Measurements from ENCODE around the gene ROCK2. TPM values are rescaled to one million over a fixed set of nuclear protein-coding genes. Genes with fewer than 3 reads are reported as not detected.
A peak's percentile ranks its signal among the peaks of the same experiment; 100 is the strongest.
"Not testable (repeated sequence)": the region's sequence is repeated elsewhere in the genome, so short reads cannot be mapped to it uniquely, and the experiment has no call there.

Gene ROCK2
- total and polyA plus RNA-seq, 7 donors: 15.2 to 74.8 (median 43.5) TPM

- intact Hi-C loops (cut with DNase I): no loop called here
- TF ChIP-seq POLR2AphosphoS5 (IDR thresholded peaks at IDR 0.05): no peak
- TF ChIP-seq EP300 (IDR thresholded peaks at IDR 0.05): no peak
- no peak for TF ChIP-seq POLR2A (IDR thresholded peaks at IDR 0.05)
- TF ChIP-seq, protein P1, sequence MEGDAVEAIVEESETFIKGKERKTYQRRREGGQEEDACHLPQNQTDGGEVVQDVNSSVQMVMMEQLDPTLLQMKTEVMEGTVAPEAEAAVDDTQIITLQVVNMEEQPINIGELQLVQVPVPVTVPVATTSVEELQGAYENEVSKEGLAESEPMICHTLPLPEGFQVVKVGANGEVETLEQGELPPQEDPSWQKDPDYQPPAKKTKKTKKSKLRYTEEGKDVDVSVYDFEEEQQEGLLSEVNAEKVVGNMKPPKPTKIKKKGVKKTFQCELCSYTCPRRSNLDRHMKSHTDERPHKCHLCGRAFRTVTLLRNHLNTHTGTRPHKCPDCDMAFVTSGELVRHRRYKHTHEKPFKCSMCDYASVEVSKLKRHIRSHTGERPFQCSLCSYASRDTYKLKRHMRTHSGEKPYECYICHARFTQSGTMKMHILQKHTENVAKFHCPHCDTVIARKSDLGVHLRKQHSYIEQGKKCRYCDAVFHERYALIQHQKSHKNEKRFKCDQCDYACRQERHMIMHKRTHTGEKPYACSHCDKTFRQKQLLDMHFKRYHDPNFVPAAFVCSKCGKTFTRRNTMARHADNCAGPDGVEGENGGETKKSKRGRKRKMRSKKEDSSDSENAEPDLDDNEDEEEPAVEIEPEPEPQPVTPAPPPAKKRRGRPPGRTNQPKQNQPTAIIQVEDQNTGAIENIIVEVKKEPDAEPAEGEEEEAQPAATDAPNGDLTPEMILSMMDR (IDR thresholded peaks at IDR 0.05): no peak
- Histone ChIP-seq H3K4me1 (peaks cover 0 to 38% (median 22%) of the 10 kb centered on the region in 4 donors), H3K27me3 (no peaks in the 10 kb centered on the region), H3K27ac (no peak overlapping the region), H3K9me3 (no peaks in the 10 kb centered on the region), H3K4me3 (no peak overlapping the region), H3K36me3 (no peaks in the 10 kb centered on the region)
- 94 to 95% methylated on average over 1 of the region's 1 CpG for WGBS, 2 donors
- DNase-seq: no peak
Measured at GRCh38 chr2:11332596-11332995, 11.8 kb downstream of the ROCK2 start.

DNA sequence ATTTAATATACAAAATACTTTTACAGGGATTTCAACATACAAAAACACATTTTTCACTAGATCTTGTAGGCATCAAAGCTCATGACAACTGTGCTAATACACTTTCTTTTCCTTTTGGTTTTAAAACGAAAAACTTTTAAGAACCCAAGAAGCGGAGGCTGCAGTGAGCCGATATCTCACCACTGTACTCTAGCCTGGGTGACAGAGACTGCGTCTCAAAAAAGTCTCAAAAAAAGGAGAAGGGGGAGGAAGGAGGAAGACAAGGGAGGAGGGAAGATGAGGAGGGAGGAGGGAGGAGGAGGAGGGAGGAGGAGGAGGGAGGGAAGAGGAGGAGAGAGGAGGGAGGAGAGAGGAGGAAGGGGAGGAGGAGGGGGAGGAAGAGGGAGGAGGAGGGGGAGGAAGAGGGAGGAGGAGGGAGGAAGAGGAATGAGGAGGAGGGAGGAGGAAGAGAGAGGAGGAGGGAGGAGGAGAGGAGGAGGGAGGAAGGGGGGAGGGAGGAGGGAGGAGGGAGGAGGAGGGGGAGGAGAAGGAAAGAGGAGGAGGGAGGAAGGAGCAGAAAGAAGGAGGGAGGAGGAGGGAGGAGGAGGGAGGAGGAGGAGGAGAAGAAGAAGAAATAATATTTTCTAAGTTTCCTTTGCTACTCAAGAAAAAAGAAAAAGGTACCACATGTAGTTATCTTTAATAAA is 13.8 kb downstream of the ROCK2 start:
- Histone ChIP-seq H3K9me3 (no peaks in the 10 kb centered on the region), H3K4me3 (peak overlapping the region in 2 of 4 donors; percentile 3 to 12), H3K27ac (peak overlapping the region; percentile 32 to 67 (median 50)), H3K36me3 (no peaks in the 10 kb centered on the region), H3K4me1 (peaks cover 0 to 53% (median 29%) of the 10 kb centered on the region in 4 donors), H3K27me3 (no peaks in the 10 kb centered on the region)
- no peak for DNase-seq
- intact Hi-C loops (cut with DNase I): no loop called here
- TF ChIP-seq POLR2A (IDR thresholded peaks at IDR 0.05) (no peak), POLR2AphosphoS5 (IDR thresholded peaks at IDR 0.05) (no peak), EP300 (IDR thresholded peaks at IDR 0.05) (no peak)
- TF ChIP-seq, protein P1 (IDR thresholded peaks at IDR 0.05): no peak
- WGBS, 2 donors: 45 to 46% methylated on average over 4 of the region's 4 CpGs

DNA sequence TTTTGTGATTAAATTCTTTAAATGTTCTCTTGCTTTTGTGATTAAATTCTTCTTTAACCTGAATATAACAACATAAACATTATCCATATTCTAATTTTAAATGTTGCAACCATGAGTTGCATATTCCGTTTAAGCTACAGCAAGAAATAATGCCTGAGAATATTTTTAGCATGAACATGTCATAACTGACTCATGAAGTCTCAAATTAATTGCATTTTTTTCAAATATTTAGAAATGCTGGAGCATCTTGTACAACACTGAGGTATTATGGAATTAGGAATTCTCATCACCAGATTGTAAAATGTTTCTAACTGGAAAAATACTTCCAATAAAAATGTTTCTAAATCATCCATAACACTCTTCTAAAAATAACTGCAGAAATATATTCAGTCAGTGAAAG is 14.7 kb downstream of the ROCK2 start:
- no peaks in the 10 kb centered on the region for H3K27me3 ChIP-seq
- peak overlapping the region in 3 of 4 donors; percentile 48 to 67 (median 53) for H3K27ac ChIP-seq
- TF ChIP-seq, protein P1 (IDR thresholded peaks at IDR 0.05): no peak
- TF ChIP-seq POLR2A (IDR thresholded peaks at IDR 0.05) (no peak), EP300 (IDR thresholded peaks at IDR 0.05) (no peak), POLR2AphosphoS5 (IDR thresholded peaks at IDR 0.05) (no peak)
- no peak for DNase-seq
- H3K36me3 ChIP-seq: no peaks in the 10 kb centered on the region
- 44 to 53% methylated on average over 1 of the region's 1 CpG for WGBS, 2 donors
- peak overlapping the region in 1 of 4 donors; percentile 3 for H3K4me3 ChIP-seq
- peaks cover 0 to 52% (median 26%) of the 10 kb centered on the region in 4 donors for H3K4me1 ChIP-seq
- intact Hi-C loops (cut with DNase I): no loop called here
- H3K9me3 ChIP-seq: no peaks in the 10 kb centered on the region

DNA sequence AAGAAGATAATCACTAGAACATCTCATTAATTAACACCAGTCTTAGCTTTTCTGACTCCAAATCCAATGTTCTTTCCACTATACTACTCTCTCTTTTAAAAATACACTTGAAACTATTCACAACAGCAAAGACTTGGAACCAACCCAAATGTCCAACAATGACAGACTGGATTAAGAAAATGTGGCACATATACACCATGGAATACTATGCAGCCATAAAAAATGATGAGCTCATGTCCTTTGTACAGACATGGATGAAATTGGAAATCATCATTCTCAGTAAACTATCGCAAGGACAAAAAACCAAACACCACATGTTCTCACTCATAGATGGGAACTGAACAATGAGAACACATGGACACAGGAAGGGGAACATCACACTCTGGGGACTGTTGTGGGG is 15.9 kb downstream of the ROCK2 start:
- WGBS, 2 donors: 82 to 96% methylated on average over 1 of the region's 1 CpG
- H3K27me3 ChIP-seq; DNase-seq; intact Hi-C loops (cut with DNase I); H3K36me3 ChIP-seq; H3K27ac ChIP-seq; H3K4me3 ChIP-seq; H3K9me3 ChIP-seq: not testable (repeated sequence)
- H3K4me1 ChIP-seq: peaks cover 0 to 46% (median 25%) of the 10 kb centered on the region in 4 donors

DNA sequence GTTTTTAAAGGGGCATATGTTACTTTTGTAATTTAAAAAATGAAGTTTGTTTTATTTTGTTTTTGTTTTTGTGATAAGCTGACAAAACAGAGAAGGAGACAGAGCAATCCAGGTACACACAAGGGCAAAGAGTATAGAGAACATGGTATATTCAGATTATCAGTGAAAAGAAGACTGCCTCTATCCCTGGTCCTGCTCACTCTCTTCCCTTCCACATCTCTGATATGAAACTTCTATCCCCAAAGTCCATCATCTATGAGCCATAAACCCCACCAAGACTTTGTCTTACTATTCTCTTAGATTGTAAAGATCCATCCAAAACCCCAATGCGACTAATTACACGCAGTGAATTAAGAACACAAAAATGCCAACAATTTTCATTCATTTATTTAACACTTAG is 16.6 kb downstream of the ROCK2 start:
- H3K4me1 ChIP-seq: peaks cover 0 to 50% (median 27%) of the 10 kb centered on the region in 4 donors
- H3K36me3 ChIP-seq: no peaks in the 10 kb centered on the region
- no peak for TF ChIP-seq POLR2A (IDR thresholded peaks at IDR 0.05)
- no peak for TF ChIP-seq POLR2AphosphoS5 (IDR thresholded peaks at IDR 0.05)
- TF ChIP-seq EP300 (IDR thresholded peaks at IDR 0.05): no peak
- TF ChIP-seq, protein P1 (IDR thresholded peaks at IDR 0.05): no peak
- 65 to 75% methylated on average over 2 of the region's 2 CpGs for WGBS, 2 donors
- intact Hi-C loops (cut with DNase I): no loop called here
- no peaks in the 10 kb centered on the region for H3K27me3 ChIP-seq
- H3K4me3 ChIP-seq: no peak overlapping the region
- no peak overlapping the region for H3K27ac ChIP-seq
- DNase-seq: no peak
- no peaks in the 10 kb centered on the region for H3K9me3 ChIP-seq

All from sigmoid colon (tissue), 7 donors.